GM18861 (cell line): ENCODE measurements around the gene ZRANB3.
"Not testable (repeated sequence)": the region's sequence is repeated elsewhere in the genome, so short reads cannot be mapped to it uniquely, and the experiment has no call there.

ENCODE experiments used
- ATAC-seq: cut with Tn5 transposase; IDR thresholded peaks from one replicate; pipeline ENCODE4 v1.9.1; 2021; ENCODE audit not compliant: unreplicated experiment

The ZRANB3 gene

GRCh38 chr2:135144343-135144742 lies 386.7 kb downstream of the ZRANB3 start:
- no peak for ATAC-seq

- ATAC-seq: no peak
These were observed 388.7 kb downstream of the ZRANB3 start for GRCh38 chr2:135142323-135142722.

- no peak for ATAC-seq
These were observed 390.4 kb downstream of the ZRANB3 start for GRCh38 chr2:135140606-135141005.

- ATAC-seq: no peak
These were observed 398.7 kb downstream of the ZRANB3 start for GRCh38 chr2:135132314-135132713.

GRCh38 chr2:135130751-135131150 lies 400.3 kb downstream of the ZRANB3 start:
- ATAC-seq: no peak

- no peak for ATAC-seq
These were observed 405.1 kb downstream of the ZRANB3 start for GRCh38 chr2:135125940-135126339.

GRCh38 chr2:135124924-135125886 lies 405.8 kb downstream of the ZRANB3 start:
- no peak for ATAC-seq

- ATAC-seq: not testable (repeated sequence)
These were observed 409.4 kb downstream of the ZRANB3 start for GRCh38 chr2:135121658-135122039.

- ATAC-seq: no peak
These were observed 409.9 kb downstream of the ZRANB3 start for GRCh38 chr2:135121016-135121657.

- ATAC-seq: no peak
These were observed 411.4 kb downstream of the ZRANB3 start for GRCh38 chr2:135119582-135119981.

GRCh38 chr2:135113322-135113721 lies 417.7 kb downstream of the ZRANB3 start:
- ATAC-seq: no peak

- ATAC-seq: not testable (repeated sequence)
These were observed 425.3 kb downstream of the ZRANB3 start for GRCh38 chr2:135105513-135106316.

- no peak for ATAC-seq
These were observed 427.2 kb downstream of the ZRANB3 start for GRCh38 chr2:135103843-135104242.

- no peak for ATAC-seq
These were observed 431.1 kb downstream of the ZRANB3 start for GRCh38 chr2:135099802-135100483.

- no peak for ATAC-seq
These were observed 433.3 kb downstream of the ZRANB3 start for GRCh38 chr2:135097532-135098231.

- ATAC-seq: no peak
These were observed 434.2 kb downstream of the ZRANB3 start for GRCh38 chr2:135096665-135097446.

- ATAC-seq: no peak
These were observed 435.4 kb downstream of the ZRANB3 start for GRCh38 chr2:135095591-135095990.

GRCh38 chr2:135094508-135094907 lies 436.5 kb downstream of the ZRANB3 start:
- ATAC-seq: no peak

GRCh38 chr2:135093670-135094330 lies 437.2 kb downstream of the ZRANB3 start:
- no peak for ATAC-seq
